GM21529 (cell line): ENCODE results near the gene SRGAP3.

Experiments used
- ATAC-seq: cut with Tn5 transposase; IDR thresholded peaks from one replicate; pipeline ENCODE4 v1.9.1; 2021; ENCODE audit not compliant: unreplicated experiment

Gene SRGAP3

GRCh38 chr3:9121366-9122001 lies 128.0 kb downstream of the SRGAP3 start:
- no peak for ATAC-seq

GRCh38 chr3:9119331-9119730 lies 130.1 kb downstream of the SRGAP3 start:
- ATAC-seq = no peak

GRCh38 chr3:9118222-9118621 lies 131.2 kb downstream of the SRGAP3 start:
- ATAC-seq = no peak

GRCh38 chr3:9117220-9117619 lies 132.2 kb downstream of the SRGAP3 start:
- ATAC-seq = no peak

- no peak for ATAC-seq
These were observed 133.1 kb downstream of the SRGAP3 start for GRCh38 chr3:9116336-9116735.

- ATAC-seq = no peak
These were observed 134.1 kb downstream of the SRGAP3 start for GRCh38 chr3:9115336-9115735.

GRCh38 chr3:9113040-9113439 lies 136.4 kb downstream of the SRGAP3 start:
- ATAC-seq = no peak

- no peak for ATAC-seq
These were observed 137.6 kb downstream of the SRGAP3 start for GRCh38 chr3:9111866-9112265.

- ATAC-seq = no peak
These were observed 138.0 kb downstream of the SRGAP3 start for GRCh38 chr3:9111417-9111816.

- ATAC-seq = no peak
These were observed 138.6 kb downstream of the SRGAP3 start for GRCh38 chr3:9110802-9111201.

- ATAC-seq = no peak
These were observed 139.1 kb downstream of the SRGAP3 start for GRCh38 chr3:9110316-9110715.

GRCh38 chr3:9109568-9109914 lies 139.9 kb downstream of the SRGAP3 start:
- no peak for ATAC-seq

GRCh38 chr3:9108876-9109567 lies 140.4 kb downstream of the SRGAP3 start:
- ATAC-seq = no peak

- no peak for ATAC-seq
These were observed 141.7 kb downstream of the SRGAP3 start for GRCh38 chr3:9107738-9108137.

- no peak for ATAC-seq
These were observed 144.0 kb downstream of the SRGAP3 start for GRCh38 chr3:9105421-9105820.

GRCh38 chr3:9104121-9104520 lies 145.3 kb downstream of the SRGAP3 start:
- no peak for ATAC-seq

GRCh38 chr3:9102240-9102981 lies 147.0 kb downstream of the SRGAP3 start:
- ATAC-seq = no peak

GRCh38 chr3:9101286-9101685 lies 148.2 kb downstream of the SRGAP3 start:
- no peak for ATAC-seq

- ATAC-seq = no peak
These were observed 148.9 kb downstream of the SRGAP3 start for GRCh38 chr3:9100513-9100894.

- no peak for ATAC-seq
These were observed 149.5 kb downstream of the SRGAP3 start for GRCh38 chr3:9099702-9100512.
